Stimulated activated naive CD8-positive, alpha-beta T cell treated with anti-CD3 and anti-CD28 coated beads, Interleukin-15, Interleukin-2, amounts not matched to agents 100 U/mL and 50 U/mL, for 24 hours (primary cell): ENCODE measurements around the gene CXCL14.
A peak's percentile ranks its signal among the peaks of the same experiment; 100 is the strongest.

Experiments used
- ATAC-seq: fragments of 150-1000 bp; cut with Tn5 transposase; one replicate; pipeline ENCODE4 v1.10.0; 2021
- DNase-seq: peaks from one replicate; pipeline ENCODE4 v3.0.0; 2021

Gene CXCL14, protein sequence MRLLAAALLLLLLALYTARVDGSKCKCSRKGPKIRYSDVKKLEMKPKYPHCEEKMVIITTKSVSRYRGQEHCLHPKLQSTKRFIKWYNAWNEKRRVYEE

DNA sequence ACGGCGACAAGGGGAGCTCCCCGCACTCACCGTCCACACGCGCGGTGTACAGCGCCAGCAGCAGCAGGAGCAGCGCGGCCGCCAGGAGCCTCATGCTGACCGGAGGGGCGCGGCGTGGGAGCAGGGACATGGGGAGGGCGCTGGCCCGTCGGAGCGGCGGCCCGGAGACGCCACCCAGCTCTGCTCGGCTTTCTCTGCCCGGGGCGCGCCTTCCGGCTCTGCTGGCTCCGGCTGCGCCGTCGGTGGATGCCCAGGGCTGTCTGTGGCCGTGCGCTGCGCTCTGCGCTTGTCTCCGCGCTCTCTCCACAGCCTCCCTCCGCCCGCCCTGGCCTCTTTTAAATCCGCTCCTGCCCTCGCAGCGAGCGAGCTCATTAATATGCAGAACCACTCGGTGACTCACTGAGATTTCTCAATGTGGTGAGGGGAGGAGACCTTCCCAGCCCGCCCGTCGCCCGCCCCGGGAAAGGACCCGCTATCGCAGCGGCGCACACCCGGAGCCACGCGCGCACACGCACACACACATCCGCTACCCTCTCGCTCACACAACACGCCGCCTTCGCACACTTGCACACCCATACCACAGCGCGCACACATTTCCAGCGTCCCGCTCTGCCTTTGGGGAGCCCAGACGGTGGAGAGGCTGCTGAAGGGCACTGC, at the start of gene CXCL14:
CXCL14 (minus strand) TSS at position 307 of the 657 bp plus-strand sequence; CDS start at position 94, 213 bp downstream.
- DNase-seq (peak; percentile 34), ATAC-seq (peak; percentile 60)

- DNase-seq (no peak), ATAC-seq (no peak)
These were observed 47.8 kb upstream of the CXCL14 start for GRCh38 chr5:135626636-135627035.

- ATAC-seq (no peak), DNase-seq (no peak)
These were observed 47.2 kb upstream of the CXCL14 start for GRCh38 chr5:135625961-135626360.

GRCh38 chr5:135625486-135625885, 46.7 kb upstream of the CXCL14 start:
- ATAC-seq (no peak), DNase-seq (no peak)

DNA sequence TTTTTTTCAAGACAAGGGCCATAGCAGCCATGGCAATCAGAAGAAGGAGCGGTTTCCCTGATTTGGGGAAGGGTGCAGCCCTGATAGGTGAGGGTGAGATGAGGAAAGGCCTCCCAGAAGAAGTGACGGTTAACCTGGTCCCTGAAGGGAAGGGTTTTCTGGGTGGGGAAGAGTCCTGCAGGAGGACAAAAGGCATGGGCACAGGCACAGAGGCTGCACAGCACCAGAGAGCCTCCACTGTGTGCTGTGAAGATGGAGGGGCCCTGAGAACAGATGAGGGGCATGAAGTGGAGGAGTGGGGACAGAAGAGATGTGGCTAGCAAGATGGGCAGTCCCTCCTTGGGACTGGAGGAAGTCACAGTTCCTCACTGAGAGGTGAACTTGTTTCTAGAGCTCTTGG, 46.3 kb upstream of the CXCL14 start:
- ATAC-seq (no peak), DNase-seq (no peak)

GRCh38 chr5:135623186-135623715, 44.5 kb upstream of the CXCL14 start:
- no peak for ATAC-seq
- no peak for DNase-seq

DNA sequence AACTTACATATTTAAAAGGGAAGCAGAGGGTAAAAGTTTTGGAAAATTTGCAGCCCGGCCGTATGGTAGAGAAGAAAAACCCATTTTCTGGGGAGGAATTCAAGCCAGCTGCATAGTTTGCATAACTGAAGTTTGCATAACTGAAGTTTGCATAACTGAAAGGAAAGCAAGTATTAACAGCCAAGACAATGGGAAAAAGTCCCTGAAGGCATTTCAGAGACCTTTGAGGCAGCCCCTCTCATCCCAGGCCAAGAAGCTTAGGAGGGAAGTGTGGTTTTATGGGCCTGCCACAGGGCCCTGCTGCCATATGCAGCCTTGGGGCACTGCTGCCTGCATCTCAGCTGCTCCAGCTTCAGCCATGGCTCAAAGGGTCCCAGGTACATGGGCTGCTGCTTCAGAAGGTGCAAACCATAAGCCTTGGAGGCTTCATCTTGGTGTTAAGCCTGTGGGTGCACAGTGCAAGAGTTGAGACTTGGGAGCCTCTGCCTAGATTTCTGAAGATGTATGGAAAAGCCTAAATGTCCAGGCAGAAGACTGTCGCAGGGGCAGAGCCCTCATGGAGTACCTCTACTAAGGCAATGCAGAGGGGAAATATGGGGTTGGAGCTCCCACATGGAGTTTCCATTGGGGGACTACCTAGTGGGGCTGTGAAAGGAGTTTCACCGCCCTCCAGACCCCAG, 36.9 kb upstream of the CXCL14 start:
- DNase-seq (no peak), ATAC-seq (no peak)

GRCh38 chr5:135615171-135615570, 36.4 kb upstream of the CXCL14 start:
- DNase-seq = no peak
- ATAC-seq = no peak

- ATAC-seq (no peak), DNase-seq (no peak)
These were observed 31.2 kb upstream of the CXCL14 start for GRCh38 chr5:135609981-135610380.

- no peak for DNase-seq
- ATAC-seq = no peak
These were observed 30.1 kb upstream of the CXCL14 start for GRCh38 chr5:135608761-135609443.

DNA sequence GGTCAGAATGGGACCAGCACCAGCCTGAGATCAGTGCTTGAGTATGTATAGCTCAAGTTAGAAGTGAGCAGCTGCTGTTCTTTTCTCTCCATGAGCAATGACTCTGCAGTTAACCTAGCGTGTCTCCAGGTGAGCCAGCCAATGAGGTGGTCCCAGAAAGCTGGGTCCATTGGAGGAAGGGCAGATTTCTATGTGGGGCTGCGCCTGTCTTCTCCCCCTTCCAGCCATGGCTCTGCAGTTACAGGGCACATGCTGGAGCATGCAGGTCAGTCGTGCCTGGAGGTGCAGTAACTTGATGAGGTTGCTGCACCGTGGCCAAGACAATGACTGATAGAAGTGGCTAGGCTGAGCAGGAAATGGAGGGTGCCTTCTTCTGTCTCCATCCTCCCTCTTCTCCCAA, 29.6 kb upstream of the CXCL14 start:
- DNase-seq (no peak), ATAC-seq (no peak)

- DNase-seq = no peak
- no peak for ATAC-seq
These were observed 27.6 kb upstream of the CXCL14 start for GRCh38 chr5:135606431-135606830.

GRCh38 chr5:135605221-135605620, 26.4 kb upstream of the CXCL14 start:
- DNase-seq (no peak), ATAC-seq (no peak)

DNA sequence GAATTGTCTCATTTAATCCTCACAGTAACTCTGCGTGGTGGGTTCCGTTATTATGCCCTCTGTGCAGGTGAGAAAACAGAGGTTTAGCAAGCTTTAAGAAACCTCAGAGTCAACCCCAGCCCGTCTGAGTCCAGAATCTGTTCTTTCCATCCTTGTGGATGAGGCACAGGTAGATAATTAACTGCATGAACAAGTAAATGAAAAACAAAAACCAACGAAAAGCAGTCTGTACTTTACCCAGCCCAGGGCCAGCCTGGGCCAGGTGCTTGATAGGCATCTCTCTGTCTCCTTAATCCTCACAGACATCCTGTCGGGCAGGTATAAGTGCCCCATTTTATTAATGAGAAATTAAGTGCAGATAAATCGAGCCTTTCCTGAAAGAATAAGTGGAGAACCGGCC, 25.3 kb upstream of the CXCL14 start:
- DNase-seq (no peak), ATAC-seq (no peak)

- DNase-seq (no peak), ATAC-seq (no peak)
These were observed 24.3 kb upstream of the CXCL14 start for GRCh38 chr5:135602882-135603721.

- DNase-seq = no peak
- ATAC-seq = no peak
These were observed 22.7 kb upstream of the CXCL14 start for GRCh38 chr5:135601466-135601865.

- ATAC-seq = no peak
These were observed 22.2 kb upstream of the CXCL14 start for GRCh38 chr5:135600971-135601381.

DNA sequence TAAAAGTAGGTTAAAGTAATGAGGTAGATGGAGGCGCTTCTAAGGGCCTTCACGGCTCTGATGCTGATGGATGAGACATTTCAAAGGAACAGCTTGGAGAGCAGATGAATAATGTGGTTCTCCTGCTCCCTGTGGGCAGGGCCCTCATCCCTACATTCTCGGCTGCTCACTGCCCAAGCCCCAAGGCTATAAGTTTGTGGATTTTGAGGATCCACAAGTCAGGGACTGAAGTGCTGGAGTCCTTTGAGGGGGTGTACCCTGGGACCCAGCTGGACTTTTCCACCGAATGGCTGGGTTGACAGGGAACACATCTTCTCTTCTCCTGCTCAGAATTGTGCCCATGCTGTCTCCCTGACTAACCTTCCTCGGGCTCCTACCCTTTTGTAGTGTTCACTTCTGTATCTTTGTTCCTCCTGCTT, 21.4 kb upstream of the CXCL14 start:
- no peak for DNase-seq
- ATAC-seq = no peak

More at GRCh38 chr5:135600971-135601381, 22.2 kb upstream of the CXCL14 start:
- DNase-seq = no peak

DNA sequence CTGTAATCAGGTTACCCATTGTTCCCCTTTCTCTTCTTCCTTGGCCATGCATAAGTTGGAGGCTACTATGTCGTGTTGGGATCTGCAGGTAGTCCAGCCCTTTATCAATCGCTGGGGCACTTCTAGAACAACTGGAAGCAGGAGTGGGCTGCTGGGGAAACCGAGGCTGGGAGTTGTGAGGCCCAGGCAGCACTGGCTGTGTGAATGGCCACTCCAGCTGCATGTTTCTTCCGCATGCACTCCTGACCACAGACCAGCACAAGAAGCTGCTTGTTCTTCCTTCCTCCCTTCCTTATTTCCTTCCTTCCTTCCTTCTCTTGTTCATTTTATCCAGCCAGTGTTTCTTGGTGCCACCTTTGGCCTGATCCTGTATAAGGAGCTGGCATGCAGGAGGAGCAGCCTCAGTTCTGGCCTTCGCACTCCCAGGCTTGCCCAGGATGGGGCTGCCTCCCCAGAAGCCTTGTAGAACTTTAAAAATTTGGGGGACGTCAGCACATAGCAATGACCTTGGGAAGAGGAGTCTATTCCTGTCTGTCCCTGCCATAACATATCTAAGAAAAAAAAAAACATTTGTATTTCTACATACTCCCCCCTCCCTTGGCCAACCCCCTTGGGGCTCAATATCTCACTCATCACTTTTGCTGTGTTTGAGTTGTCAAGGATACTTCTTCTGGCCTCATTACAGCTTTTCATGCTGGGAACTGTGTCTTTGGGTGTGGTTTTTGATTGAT, 20.8 kb upstream of the CXCL14 start:
- DNase-seq = no peak
- ATAC-seq = no peak

GRCh38 chr5:135598691-135599395, 20.1 kb upstream of the CXCL14 start:
- ATAC-seq = no peak
- DNase-seq = no peak

DNA sequence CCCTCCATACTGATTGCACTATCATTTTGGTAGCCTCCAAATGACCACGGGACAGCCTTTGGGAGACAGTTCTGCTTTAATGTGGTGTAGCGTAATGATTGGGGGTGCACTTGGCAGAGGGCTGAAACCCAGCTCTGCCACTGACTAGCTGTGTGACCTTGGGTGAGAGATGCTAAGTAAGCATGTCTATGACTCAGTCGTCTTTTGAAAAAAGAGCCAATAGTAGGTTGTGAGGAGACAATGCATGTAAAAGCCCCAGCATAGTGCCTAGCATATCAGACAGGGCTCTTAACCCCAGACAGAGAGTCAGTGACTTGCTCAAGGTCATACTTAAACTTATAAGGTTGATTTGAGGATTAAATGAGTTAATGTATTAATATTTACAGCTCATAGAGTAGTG, 18.0 kb upstream of the CXCL14 start:
- no peak for ATAC-seq

More for the DNA sequence above, 18.0 kb upstream of the CXCL14 start:
- DNase-seq = no peak
